Loucy (cell line): ENCODE data around the gene DTNA.

ENCODE experiments used
- H2AFZ ChIP-seq: fragments of 200-600 bp; sonication (generic); 2 replicates; pipeline ENCODE4 v1.6.0; 2016; ENCODE audit warnings: antibody characterized with exemption, mild to moderate bottlenecking, low read length, moderate library complexity
- H3F3A ChIP-seq: fragments of 200-600 bp; 2 replicates; pipeline ENCODE4 v1.6.0; 2016; ENCODE audit warnings: antibody characterized with exemption, low read depth, mild to moderate bottlenecking
- H3K27me3 ChIP-seq: fragments of 200-600 bp; sonication (generic); 2 replicates; pipeline ENCODE4 v1.6.1; 2014; ENCODE audit warnings: low read length, mild to moderate bottlenecking; ENCODE audit not compliant: insufficient read depth, poor library complexity, severe bottlenecking
- H3K36me3 ChIP-seq: fragments of 200-600 bp; sonication (generic); 2 replicates; pipeline ENCODE4 v1.6.1; 2016; ENCODE audit warnings: low read length; ENCODE audit not compliant: insufficient read depth
- H3K4me1 ChIP-seq: fragments of 200-600 bp; sonication (generic); 2 replicates; pipeline ENCODE4 v1.5.1; 2014; ENCODE audit warnings: low read length, mild to moderate bottlenecking; ENCODE audit not compliant: insufficient read depth, poor library complexity, severe bottlenecking
- H3K4me2 ChIP-seq: fragments of 200-600 bp; sonication (generic); 2 replicates; pipeline ENCODE4 v1.6.0; 2014; ENCODE audit warnings: antibody characterized with exemption, low read length, low read depth, mild to moderate bottlenecking; ENCODE audit not compliant: poor library complexity, severe bottlenecking
- H3K4me3 ChIP-seq: fragments of 200-600 bp; sonication (generic); 2 replicates; pipeline ENCODE4 v1.5.1; 2014; ENCODE audit warnings: low read length, mild to moderate bottlenecking, mixed read lengths; ENCODE audit not compliant: poor library complexity, severe bottlenecking
- H3K79me2 ChIP-seq: fragments of 200-600 bp; sonication (generic); 2 replicates; pipeline ENCODE4 v1.6.1; 2014; ENCODE audit warnings: low read length; ENCODE audit not compliant: insufficient read depth
- H3K9ac ChIP-seq: fragments of 200-600 bp; sonication (generic); 2 replicates; pipeline ENCODE4 v1.6.0; 2014; ENCODE audit warnings: mild to moderate bottlenecking, low read depth, low read length, moderate library complexity; ENCODE audit not compliant: poor library complexity, severe bottlenecking
- H3K9me2 ChIP-seq: fragments of 200-600 bp; sonication (generic); replicated peaks from 2 replicates; pipeline ENCODE4 v1.6.1; 2016; ENCODE audit warnings: low read depth, low read length, mixed read lengths
- H3K9me3 ChIP-seq: fragments of 200-600 bp; sonication (generic); 2 replicates; pipeline ENCODE4 v1.6.1; 2014; ENCODE audit warnings: mild to moderate bottlenecking, antibody characterized with exemption, low read length, low read depth; ENCODE audit not compliant: insufficient read depth
- H4K20me1 ChIP-seq: fragments of 200-600 bp; sonication (generic); 2 replicates; pipeline ENCODE4 v1.6.0; 2014; ENCODE audit warnings: antibody characterized with exemption, low read length, mild to moderate bottlenecking; ENCODE audit not compliant: insufficient read depth, poor library complexity, severe bottlenecking
- CTCF ChIP-seq: fragments of 200-600 bp; sonication (generic); conservative IDR thresholded peaks from 2 replicates; pipeline ENCODE4 v1.5.1; 2014; ENCODE audit warnings: mild to moderate bottlenecking, antibody characterized with exemption, low read length
- EZH2phosphoT487 ChIP-seq: fragments of 200-600 bp; IDR thresholded peaks from 2 replicates; pipeline ENCODE4 v1.6.1; 2018; ENCODE audit warnings: antibody characterized with exemption, mild to moderate bottlenecking, moderate library complexity, borderline replicate concordance

The DTNA gene

DNA sequence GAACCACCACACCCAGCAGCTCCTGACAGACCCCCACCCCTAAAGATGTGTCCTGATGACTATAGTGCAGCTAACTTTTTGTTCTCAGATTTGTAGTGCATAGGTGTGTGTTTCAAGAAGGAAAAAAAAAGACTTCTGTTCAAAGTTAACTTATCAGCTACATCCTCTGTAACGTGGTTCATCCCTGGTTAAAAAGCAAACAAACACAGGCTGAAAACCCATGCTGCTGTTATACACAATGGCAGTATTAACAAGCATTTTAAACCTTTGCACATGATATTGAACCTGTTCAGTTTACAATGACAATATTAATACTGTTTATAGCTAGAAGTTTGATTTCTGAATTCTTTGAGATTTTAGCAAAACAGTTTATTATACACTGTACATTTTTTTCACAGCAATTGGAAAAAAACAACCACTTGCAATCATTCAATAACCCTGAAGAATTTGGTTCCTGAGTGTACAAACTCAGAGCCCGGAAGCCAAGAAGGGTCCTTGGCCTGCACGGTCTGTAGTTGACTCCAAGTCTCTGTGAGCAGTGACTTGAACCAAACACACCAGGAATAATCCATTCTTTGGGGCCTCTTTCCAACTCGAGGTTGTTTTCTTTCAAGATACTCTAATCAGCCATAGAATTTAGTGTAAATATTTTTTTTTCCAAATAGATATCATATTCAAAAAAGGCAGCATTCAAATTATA is 177.9 kb downstream of the DTNA start:
- H4K20me1 ChIP-seq, result no peaks in the 10 kb centered on the region
- no peak overlapping the region for H3K4me2 ChIP-seq
- H3K9me3 ChIP-seq, result no peaks in the 10 kb centered on the region
- no peaks in the 10 kb centered on the region for H3K36me3 ChIP-seq
- no peaks in the 10 kb centered on the region for H3K79me2 ChIP-seq
- TF ChIP-seq EZH2phosphoT487, result no peak
- TF ChIP-seq CTCF, result no peak
- H3K9ac ChIP-seq, result no peak overlapping the region
- no peak overlapping the region for H3K4me3 ChIP-seq
- H3K4me1 ChIP-seq, result no peaks in the 10 kb centered on the region
- H3K27me3 ChIP-seq, result no peaks in the 10 kb centered on the region
- H2AFZ ChIP-seq, result no peak overlapping the region
- H3K9me2 ChIP-seq, result no peaks in the 10 kb centered on the region
- no peaks in the 10 kb centered on the region for H3F3A ChIP-seq

GRCh38 chr18:34890486-34891085 is 180.5 kb downstream of the DTNA start:
- Histone ChIP-seq H3F3A (no peaks in the 10 kb centered on the region), H2AFZ (no peak overlapping the region), H3K4me1 (no peaks in the 10 kb centered on the region), H3K4me3 (no peak overlapping the region), H3K9me3 (no peaks in the 10 kb centered on the region), H3K79me2 (no peaks in the 10 kb centered on the region), H3K9me2 (no peaks in the 10 kb centered on the region), H3K36me3 (no peaks in the 10 kb centered on the region), H4K20me1 (no peaks in the 10 kb centered on the region), H3K9ac (no peak overlapping the region), H3K27me3 (no peaks in the 10 kb centered on the region), H3K4me2 (no peak overlapping the region)
- TF ChIP-seq CTCF, result no peak
- no peak for TF ChIP-seq EZH2phosphoT487

- Histone ChIP-seq H3K79me2 (no peaks in the 10 kb centered on the region), H3K36me3 (no peaks in the 10 kb centered on the region), H2AFZ (no peak overlapping the region), H3K4me1 (no peaks in the 10 kb centered on the region), H3K9me3 (no peaks in the 10 kb centered on the region), H3K4me2 (no peak overlapping the region), H3K4me3 (no peak overlapping the region), H4K20me1 (no peaks in the 10 kb centered on the region), H3F3A (no peaks in the 10 kb centered on the region), H3K27me3 (no peaks in the 10 kb centered on the region), H3K9me2 (no peaks in the 10 kb centered on the region), H3K9ac (no peak overlapping the region)
- no peak for TF ChIP-seq CTCF
- TF ChIP-seq EZH2phosphoT487, result no peak
These were observed 182.3 kb downstream of the DTNA start for GRCh38 chr18:34892379-34892778.
